Retinal pigment epithelial cell (primary cell): Measurements from ENCODE around the gene PDE10A.

Experiments used
- DNase-seq: peaks from one replicate; pipeline ENCODE4 v3.0.0-alpha.2; 2010; ENCODE audit warnings: low read depth
- H3K4me3 ChIP-seq: 2 replicates; pipeline ENCODE4 v1.5.1; 2011; ENCODE audit warnings: mild to moderate bottlenecking, low read length, control low read depth, moderate library complexity
- TF ChIP-seq, protein P1 (sequence below): conservative IDR thresholded peaks from 2 replicates; pipeline ENCODE4 v1.5.1; 2011; ENCODE audit warnings: low read depth, low read length, control low read depth, inconsistent platforms

Gene PDE10A

DNA sequence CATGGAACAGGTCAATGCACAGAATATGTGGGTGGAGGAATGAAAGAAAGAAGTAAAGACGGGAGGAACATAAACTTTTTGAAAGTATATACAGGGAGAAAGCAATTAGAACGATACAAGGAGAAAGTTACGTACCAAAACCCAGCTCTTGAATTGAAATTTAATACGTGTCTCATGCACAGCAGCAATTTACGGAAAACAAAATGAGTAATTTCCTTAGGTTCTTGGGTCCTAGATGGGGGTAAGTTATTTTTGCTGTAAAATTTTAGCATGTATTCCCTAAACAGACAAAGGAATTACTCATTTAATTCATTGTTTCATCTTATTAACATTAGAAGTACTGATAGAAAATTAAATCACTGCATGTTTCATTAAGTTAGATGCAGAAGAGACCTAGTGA lies 75.8 kb downstream of the PDE10A start:
- DNase-seq = no peak
- H3K4me3 ChIP-seq = no peak overlapping the region
- TF ChIP-seq, protein P1, sequence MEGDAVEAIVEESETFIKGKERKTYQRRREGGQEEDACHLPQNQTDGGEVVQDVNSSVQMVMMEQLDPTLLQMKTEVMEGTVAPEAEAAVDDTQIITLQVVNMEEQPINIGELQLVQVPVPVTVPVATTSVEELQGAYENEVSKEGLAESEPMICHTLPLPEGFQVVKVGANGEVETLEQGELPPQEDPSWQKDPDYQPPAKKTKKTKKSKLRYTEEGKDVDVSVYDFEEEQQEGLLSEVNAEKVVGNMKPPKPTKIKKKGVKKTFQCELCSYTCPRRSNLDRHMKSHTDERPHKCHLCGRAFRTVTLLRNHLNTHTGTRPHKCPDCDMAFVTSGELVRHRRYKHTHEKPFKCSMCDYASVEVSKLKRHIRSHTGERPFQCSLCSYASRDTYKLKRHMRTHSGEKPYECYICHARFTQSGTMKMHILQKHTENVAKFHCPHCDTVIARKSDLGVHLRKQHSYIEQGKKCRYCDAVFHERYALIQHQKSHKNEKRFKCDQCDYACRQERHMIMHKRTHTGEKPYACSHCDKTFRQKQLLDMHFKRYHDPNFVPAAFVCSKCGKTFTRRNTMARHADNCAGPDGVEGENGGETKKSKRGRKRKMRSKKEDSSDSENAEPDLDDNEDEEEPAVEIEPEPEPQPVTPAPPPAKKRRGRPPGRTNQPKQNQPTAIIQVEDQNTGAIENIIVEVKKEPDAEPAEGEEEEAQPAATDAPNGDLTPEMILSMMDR = no peak

- TF ChIP-seq, protein P1 = no peak
- no peak for DNase-seq
- no peak overlapping the region for H3K4me3 ChIP-seq
These were observed 76.3 kb downstream of the PDE10A start for GRCh38 chr6:165586706-165587105.

DNA sequence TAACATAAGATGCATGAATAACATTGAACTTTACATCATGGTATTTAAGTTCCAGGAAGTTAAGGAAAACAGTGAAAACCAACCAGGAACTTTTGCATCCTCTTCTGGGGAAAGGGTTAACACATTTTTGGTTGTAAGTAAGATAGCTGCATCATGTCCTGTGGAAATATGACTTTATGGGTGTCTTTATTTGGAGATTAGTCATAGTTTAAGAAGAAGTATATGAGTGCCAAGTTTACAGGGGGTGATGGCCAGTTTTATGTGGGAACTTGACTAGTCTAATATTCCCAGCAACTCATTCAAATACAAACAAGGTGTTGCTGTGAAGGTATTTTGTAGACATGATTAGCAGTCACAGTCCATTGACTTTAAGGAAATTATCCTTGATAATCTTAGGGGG lies 78.0 kb downstream of the PDE10A start:
- no peak overlapping the region for H3K4me3 ChIP-seq
- no peak for DNase-seq
- TF ChIP-seq, protein P1 = no peak

DNA sequence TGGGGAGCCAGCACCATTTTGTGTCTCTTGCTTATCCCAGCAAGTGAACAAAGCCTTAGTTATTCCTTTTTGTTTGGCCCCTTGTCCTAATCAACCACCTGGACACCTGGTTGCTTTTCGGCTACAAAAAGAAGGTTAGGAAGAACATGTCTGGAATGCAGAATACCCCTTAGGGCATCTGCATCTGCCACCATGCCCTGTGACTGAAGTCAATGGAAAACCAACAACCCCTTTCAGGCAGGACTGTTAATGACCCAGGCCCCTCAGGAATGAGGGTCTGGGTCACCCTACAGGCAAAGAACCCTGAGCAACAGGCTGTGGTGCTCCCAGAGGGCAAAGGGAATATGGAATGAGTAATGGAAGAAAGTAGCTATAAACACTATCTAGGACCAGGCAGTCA lies 78.5 kb downstream of the PDE10A start:
- TF ChIP-seq, protein P1 = no peak
- DNase-seq = no peak
- no peak overlapping the region for H3K4me3 ChIP-seq

- no peak for DNase-seq
- H3K4me3 ChIP-seq = no peak overlapping the region
- TF ChIP-seq, protein P1 = no peak
These were observed 81.4 kb downstream of the PDE10A start for GRCh38 chr6:165581678-165582077.

- TF ChIP-seq, protein P1 = no peak
These were observed 82.9 kb downstream of the PDE10A start for GRCh38 chr6:165580136-165580535.

GRCh38 chr6:165579151-165579550 lies 83.9 kb downstream of the PDE10A start:
- TF ChIP-seq, protein P1 = no peak
- no peak overlapping the region for H3K4me3 ChIP-seq
- no peak for DNase-seq

More at GRCh38 chr6:165580136-165580535, 82.9 kb downstream of the PDE10A start:
- no peak for DNase-seq
- no peak overlapping the region for H3K4me3 ChIP-seq
